CD4-positive, alpha-beta T cell treated with Interleukin-17A for 1 hour (primary cell): ENCODE measurements around the gene NRXN3.

Experiments
- DNase-seq: peaks from one replicate; pipeline ENCODE4 v3.0.0-alpha.2; 2020

Gene NRXN3

GRCh38 chr14:79528828-79529416, 1358.7 kb downstream of the NRXN3 start:
- DNase-seq = no peak

- no peak for DNase-seq
These were observed 1360.4 kb downstream of the NRXN3 start for GRCh38 chr14:79530555-79530954.

DNA sequence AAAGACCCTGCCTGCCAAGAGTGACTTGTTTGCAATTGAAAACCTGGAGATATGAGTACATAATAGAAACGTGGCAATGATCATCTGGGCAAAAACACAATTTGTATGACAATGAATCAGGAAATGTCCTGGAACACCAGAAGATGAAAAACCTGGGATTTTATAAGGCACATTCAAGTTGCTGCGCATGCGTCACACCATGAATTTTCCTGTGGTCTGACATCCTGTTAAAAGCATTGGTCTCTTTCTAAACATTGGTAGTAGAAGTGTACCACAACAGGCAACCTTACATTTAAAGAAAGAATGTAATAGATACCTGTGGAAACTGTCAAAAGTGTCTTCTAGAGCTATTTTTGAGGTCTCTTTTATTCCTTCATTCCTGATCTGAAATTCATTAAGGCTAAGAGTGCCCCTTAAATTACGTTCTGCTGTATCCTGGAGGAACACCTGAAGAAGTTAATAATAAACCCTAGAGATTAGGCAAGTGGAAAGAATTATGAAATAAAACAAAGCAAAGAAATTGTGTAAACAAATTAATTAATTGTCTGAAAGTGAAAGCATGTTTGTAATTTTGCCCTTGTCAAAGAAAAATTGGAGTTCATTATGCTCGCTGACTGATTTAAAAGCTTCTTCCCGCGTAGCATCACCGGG, 1364.7 kb downstream of the NRXN3 start:
- DNase-seq = no peak

- DNase-seq = no peak
These were observed 1370.2 kb downstream of the NRXN3 start for GRCh38 chr14:79540394-79540793.

DNA sequence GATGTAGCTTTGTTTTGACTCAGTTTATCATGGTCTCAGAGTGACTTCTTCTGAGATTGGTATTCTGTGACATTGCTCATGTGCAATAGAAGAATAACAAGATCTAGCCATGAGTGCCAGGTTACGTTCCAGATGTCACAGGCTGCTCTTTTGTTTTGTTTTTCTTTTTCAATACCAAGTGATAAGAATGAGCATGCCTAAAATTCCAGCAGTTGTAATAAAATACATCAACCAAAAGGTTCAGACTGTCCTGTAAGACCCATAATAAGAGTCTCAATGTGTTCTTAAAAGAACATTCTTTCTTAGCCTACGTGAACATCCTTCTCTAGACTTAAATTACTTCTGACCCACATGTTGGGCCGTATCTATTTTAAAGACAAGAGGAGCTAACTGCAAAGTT, 1371.9 kb downstream of the NRXN3 start:
- DNase-seq = no peak

- no peak for DNase-seq
These were observed 1373.2 kb downstream of the NRXN3 start for GRCh38 chr14:79543348-79543747.

DNA sequence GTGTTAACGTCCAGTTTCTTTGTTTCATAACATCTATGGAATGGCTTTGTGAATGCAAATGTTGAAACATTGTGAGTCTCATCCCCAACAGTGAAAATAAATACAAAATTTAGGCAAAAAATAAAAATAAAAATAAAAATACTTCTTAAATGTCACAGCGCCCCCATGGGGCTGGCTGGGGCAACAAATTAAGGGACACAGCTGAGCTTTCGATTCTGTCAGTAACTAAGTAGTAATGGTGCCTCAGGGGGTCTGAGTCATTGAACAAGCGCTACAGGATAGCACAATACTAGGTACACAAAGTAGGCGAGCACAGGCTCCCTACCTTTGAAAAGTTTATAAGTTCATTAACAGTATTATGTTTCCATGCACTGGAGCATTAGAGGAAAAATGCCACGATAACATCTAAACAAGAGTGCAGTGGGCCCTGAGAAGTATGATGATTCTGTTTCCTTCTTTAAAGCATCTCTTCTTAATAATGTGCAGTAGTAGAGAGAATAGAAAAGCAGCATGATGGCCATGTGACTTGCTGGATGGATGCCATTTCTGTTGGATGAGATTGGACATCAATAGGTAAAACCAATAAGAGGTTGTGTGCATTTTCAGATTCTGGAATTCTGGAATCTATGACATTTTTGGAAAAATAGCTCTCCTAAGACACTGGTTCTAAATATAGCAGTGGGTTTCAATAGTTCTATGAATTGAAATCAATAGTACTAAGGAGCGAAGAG, 1374.0 kb downstream of the NRXN3 start:
- no peak for DNase-seq

DNA sequence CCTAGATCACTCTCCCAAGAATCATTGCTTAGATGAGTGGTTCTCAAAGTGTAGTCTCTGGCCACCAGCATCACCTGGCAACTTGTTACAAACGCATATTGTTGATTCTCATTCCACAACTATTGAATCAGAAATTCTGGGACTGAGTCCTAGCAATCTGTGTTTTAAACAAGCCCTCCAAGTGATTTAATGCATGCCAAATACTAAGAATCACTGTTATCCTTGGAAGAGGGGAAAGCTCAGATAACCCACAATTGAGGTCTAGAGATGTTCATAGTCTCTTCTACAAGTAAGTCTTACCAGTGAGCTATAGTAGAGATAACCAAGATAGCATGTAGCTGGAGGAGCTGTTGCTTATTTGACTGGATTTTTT, 1374.5 kb downstream of the NRXN3 start:
- DNase-seq = no peak

GRCh38 chr14:79548836-79549235, 1378.7 kb downstream of the NRXN3 start:
- DNase-seq = no peak

- no peak for DNase-seq
These were observed 1379.3 kb downstream of the NRXN3 start for GRCh38 chr14:79549515-79549914.

- DNase-seq = no peak
These were observed 1381.3 kb downstream of the NRXN3 start for GRCh38 chr14:79551523-79551922.

- DNase-seq = no peak
These were observed 1382.6 kb downstream of the NRXN3 start for GRCh38 chr14:79552778-79553177.

DNA sequence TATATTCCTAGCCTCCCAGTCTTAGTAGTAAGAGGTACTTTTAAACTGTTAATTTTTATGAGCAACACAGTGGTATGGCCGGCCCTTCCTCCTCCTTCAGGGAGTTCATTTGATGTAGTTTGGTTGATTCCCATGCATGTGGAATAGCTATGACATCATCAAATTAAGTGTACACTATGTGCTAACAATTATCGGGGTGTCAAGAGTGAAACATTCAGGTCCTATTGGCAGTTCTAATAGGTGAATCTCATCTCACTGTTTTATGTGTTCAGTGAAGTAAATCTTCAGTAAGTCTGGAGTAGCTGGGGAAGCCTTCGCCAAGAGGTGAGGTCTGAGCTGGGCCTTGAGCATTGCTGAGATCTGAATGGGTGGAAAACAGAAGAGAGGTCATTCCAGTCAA, 1384.6 kb downstream of the NRXN3 start:
- no peak for DNase-seq

DNA sequence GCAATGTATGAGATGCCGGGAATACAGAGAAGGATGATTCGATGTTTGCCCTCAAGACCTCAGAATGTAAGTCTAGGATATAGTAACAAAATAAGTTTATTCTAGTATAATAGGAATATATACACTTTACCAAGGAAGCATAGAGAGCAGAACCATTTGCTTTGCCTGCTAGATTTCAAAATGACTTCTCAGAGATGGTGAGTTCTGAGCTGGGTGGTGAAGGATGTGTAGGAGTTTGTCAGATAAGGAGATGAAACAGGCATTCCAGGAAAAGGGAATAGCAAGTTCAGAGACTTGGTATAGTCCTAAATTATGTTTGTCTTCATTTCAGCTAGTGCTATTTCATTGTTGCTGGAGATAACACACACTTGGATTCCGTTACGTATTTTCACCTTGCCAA, 1385.3 kb downstream of the NRXN3 start:
- DNase-seq = no peak

DNA sequence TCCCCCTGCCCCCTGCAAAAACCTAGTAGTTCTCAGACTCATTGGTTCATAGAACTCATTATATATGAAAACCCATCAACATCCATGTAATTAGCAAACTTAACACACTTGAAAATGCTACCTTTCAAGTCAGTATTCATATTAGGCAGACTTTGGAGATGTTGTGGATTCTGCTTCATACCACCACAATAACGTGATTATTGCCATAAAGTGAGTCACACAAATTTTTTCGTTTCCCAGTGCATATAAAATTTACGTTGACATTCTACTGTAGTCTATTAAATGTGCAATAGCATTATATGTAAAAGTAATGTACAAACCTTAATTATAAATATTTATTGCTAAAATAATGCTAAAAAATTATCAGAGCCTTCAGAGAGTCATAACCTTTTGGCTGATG, 1387.1 kb downstream of the NRXN3 start:
- DNase-seq = no peak

GRCh38 chr14:79562185-79562584, 1392.0 kb downstream of the NRXN3 start:
- DNase-seq = no peak

- no peak for DNase-seq
These were observed 1394.2 kb downstream of the NRXN3 start for GRCh38 chr14:79564371-79564770.

DNA sequence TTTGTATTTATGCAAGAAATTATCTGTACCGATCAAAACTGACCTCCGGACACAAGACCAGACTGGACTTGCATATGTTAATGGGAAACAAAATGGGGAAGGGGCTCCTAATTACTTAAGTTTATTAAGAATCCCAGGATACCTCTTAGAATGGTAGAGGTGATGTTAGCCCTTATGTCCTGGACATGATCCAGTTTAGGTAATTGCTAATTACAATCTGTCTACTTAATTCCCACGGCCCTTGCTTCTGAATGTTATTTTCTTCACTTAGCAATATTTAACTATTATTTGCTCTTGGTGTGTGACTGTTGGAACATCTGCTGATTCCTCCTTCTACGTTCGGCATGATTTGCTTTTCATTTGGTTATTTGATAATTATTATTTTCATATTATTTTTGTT, 1397.1 kb downstream of the NRXN3 start:
- DNase-seq = no peak

- no peak for DNase-seq
These were observed 1398.4 kb downstream of the NRXN3 start for GRCh38 chr14:79568594-79568993.

DNA sequence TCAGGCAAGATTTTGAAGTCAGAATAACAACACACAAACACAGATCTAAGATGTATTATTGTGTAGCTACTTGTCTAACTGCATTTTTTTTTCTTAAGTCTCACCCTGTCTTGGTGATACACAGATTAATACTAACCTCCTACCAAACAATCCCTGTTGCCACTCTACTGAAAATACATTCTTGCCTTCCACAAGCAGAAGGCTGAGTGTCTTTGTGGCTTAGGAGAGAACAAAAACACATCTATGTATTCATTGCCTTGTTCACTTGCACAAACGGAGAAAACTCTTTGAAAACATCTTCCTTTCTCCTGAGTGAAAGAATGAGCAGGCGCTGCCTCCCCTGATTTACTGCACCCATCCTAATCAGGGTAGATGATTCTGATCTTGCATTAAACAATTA, 1398.9 kb downstream of the NRXN3 start:
- DNase-seq = no peak

- DNase-seq = no peak
These were observed 1400.5 kb downstream of the NRXN3 start for GRCh38 chr14:79570648-79571047.

GRCh38 chr14:79571366-79571765, 1401.2 kb downstream of the NRXN3 start:
- DNase-seq = no peak

DNA sequence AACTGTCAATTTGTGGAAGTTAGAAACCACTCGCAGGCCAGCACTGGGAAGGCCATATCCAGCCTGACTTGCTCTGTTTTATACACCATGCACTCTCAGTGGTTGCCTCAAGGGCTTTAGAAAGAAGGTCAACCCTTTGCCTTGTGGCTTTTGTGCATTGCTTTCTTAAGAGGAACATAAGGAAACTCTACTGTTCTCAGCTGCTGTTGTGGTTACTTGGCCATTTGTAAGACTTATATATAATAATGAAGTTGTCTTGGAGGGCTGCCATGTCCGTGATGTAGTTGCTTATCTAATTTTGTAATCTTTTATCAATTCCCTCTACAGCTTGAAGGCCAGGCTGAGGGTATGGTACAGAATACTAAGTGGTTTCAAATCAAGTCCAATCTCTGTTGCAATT, 1403.3 kb downstream of the NRXN3 start:
- DNase-seq = no peak

GRCh38 chr14:79575032-79575431, 1404.9 kb downstream of the NRXN3 start:
- no peak for DNase-seq

DNA sequence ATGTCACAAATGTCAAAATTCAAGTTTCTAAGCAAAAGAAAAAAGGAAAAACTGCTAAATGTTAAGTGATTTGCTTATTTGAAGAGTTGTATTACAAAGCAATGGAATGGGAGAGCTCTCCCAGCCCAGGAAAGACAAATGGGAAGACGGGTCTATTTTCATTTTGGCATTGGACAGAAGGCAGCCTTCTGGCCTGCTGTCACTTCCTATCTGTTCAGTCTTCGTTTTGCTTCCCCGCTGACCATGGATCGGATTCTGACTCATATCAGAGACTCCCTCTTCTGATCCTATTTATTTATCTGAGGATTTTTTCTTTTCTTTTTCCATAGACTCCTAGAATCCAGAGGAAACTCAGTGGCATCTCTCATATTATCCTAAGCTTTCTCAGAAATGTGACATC, 1406.3 kb downstream of the NRXN3 start:
- no peak for DNase-seq
